Smooth muscle cell (in vitro differentiated cells): ENCODE measurements around the gene CPT1B. TPM values are rescaled to one million over a fixed set of nuclear protein-coding genes. Genes with fewer than 3 reads are reported as not detected.

Source experiments
- DNase-seq: peaks from one replicate; lab custom pipeline; 2025; ENCODE audit not compliant: unreplicated experiment; lab: John Stamatoyannopoulos, UW
- H2AFZ ChIP-seq: fragments of 200-600 bp; sonication (generic); 2 replicates; pipeline ENCODE4 v1.6.0; 2016; ENCODE audit warnings: antibody characterized with exemption, low read depth, mild to moderate bottlenecking
- H3F3A ChIP-seq: fragments of 200-600 bp; sonication (generic); 2 replicates; pipeline ENCODE4 v1.6.0; 2017; ENCODE audit warnings: antibody characterized with exemption, low read depth
- H3K27ac ChIP-seq: fragments of 200-600 bp; sonication (generic); 2 replicates; pipeline ENCODE4 v1.5.1; 2016; ENCODE audit warnings: low read depth, mild to moderate bottlenecking
- H3K27me3 ChIP-seq: fragments of 200-600 bp; sonication (generic); 2 replicates; pipeline ENCODE4 v1.6.1; 2016; ENCODE audit warnings: low read depth, mild to moderate bottlenecking
- H3K36me3 ChIP-seq: fragments of 200-600 bp; sonication (generic); 2 replicates; pipeline ENCODE4 v1.5.1; 2016; ENCODE audit warnings: low read depth
- H3K4me1 ChIP-seq: fragments of 200-600 bp; sonication (generic); 2 replicates; pipeline ENCODE4 v1.5.1; 2016; ENCODE audit warnings: low read depth
- H3K4me2 ChIP-seq: fragments of 200-600 bp; sonication (generic); 2 replicates; pipeline ENCODE4 v1.6.0; 2016; ENCODE audit warnings: mild to moderate bottlenecking
- H3K4me3 ChIP-seq: fragments of 200-600 bp; sonication (generic); 2 replicates; pipeline ENCODE4 v1.5.1; 2016; ENCODE audit warnings: mild to moderate bottlenecking
- H3K79me2 ChIP-seq: fragments of 200-600 bp; sonication (generic); 2 replicates; pipeline ENCODE4 v1.6.0; 2016; ENCODE audit warnings: low read depth, mild to moderate bottlenecking
- H3K9ac ChIP-seq: fragments of 200-600 bp; sonication (generic); 2 replicates; pipeline ENCODE4 v1.6.0; 2016; ENCODE audit warnings: low read depth
- H3K9me3 ChIP-seq: fragments of 200-600 bp; sonication (generic); replicated peaks from 2 replicates; pipeline ENCODE4 v1.5.1; 2016; ENCODE audit warnings: low read depth
- H4K20me1 ChIP-seq: fragments of 200-600 bp; sonication (generic); 2 replicates; pipeline ENCODE4 v1.6.0; 2016; ENCODE audit warnings: low read depth
- CTCF ChIP-seq: fragments of 200-600 bp; sonication (generic); IDR thresholded peaks from 2 replicates; pipeline ENCODE4 v1.5.1; 2017; ENCODE audit warnings: borderline replicate concordance, mild to moderate bottlenecking, antibody characterized with exemption; ENCODE audit not compliant: insufficient read depth, poor library complexity, severe bottlenecking
- WGBS: methylation state at CpG from one replicate; pipeline ENCODE4 v1.1.7; 2016; ENCODE audit warnings: low lambda C conversion rate; 5-methylcytosine and 5-hydroxymethylcytosine counted together
- polyA plus RNA-seq: library from polyadenylated mRNA; unstranded; fragments of >200 nt; fragmentation: Nextera tagmentation; extraction: Ambion mirVana; gene quantifications from 2 replicates; pipeline ENCODE4 v1.2.1, GENCODE V29; 2016
- total RNA-seq: library from RNA; depleted of rRNA; stranded (reverse); fragments of >200 nt; gene quantifications from 2 replicates; pipeline ENCODE4 v1.2.3, GENCODE V29; 2014

CPT1B gene
- total and polyA plus RNA-seq, 2 experiments from 2014 or later: 19.3 to 20.7 TPM

- Histone ChIP-seq H3K79me2 (no peaks in the 10 kb centered on the region), H3K9ac (peak overlapping the region; percentile 81), H3K36me3 (no peaks in the 10 kb centered on the region), H3K4me1 (peaks cover 23% of the 10 kb centered on the region), H3K27ac (peak overlapping the region; percentile 97), H4K20me1 (peaks cover 15% of the 10 kb centered on the region), H3F3A (peaks cover 54% of the 10 kb centered on the region), H2AFZ (no peak overlapping the region), H3K9me3 (no peaks in the 10 kb centered on the region), H3K4me3 (peak overlapping the region; percentile 69), H3K27me3 (no peaks in the 10 kb centered on the region), H3K4me2 (peak overlapping the region; percentile 98)
- 19% methylated on average over 33 of the region's 53 CpGs for WGBS
- DNase-seq: peak; percentile 63
- no peak for TF ChIP-seq CTCF
These were observed 47.2 kb downstream of the CPT1B start for GRCh38 chr22:50530877-50531545.

GRCh38 chr22:50530580-50530876, 47.7 kb downstream of the CPT1B start:
- no peaks in the 10 kb centered on the region for H3K9me3 ChIP-seq
- H3K4me1 ChIP-seq: peaks cover 23% of the 10 kb centered on the region
- no peaks in the 10 kb centered on the region for H3K27me3 ChIP-seq
- H2AFZ ChIP-seq: no peak overlapping the region
- H3K36me3 ChIP-seq: no peaks in the 10 kb centered on the region
- peak overlapping the region; percentile 69 for H3K4me3 ChIP-seq
- H3K79me2 ChIP-seq: no peaks in the 10 kb centered on the region
- DNase-seq: no peak
- TF ChIP-seq CTCF: no peak
- peak overlapping the region; percentile 81 for H3K9ac ChIP-seq
- H3F3A ChIP-seq: peaks cover 54% of the 10 kb centered on the region
- 12% methylated on average over 18 of the region's 21 CpGs for WGBS
- H4K20me1 ChIP-seq: peaks cover 15% of the 10 kb centered on the region
- H3K4me2 ChIP-seq: peak overlapping the region; percentile 98
- peak overlapping the region; percentile 97 for H3K27ac ChIP-seq

- Histone ChIP-seq H3K4me1 (peaks cover 23% of the 10 kb centered on the region), H3K79me2 (no peaks in the 10 kb centered on the region), H3K27ac (peak within 1 kb of the TSS; percentile 97), H3K27me3 (no peaks in the 10 kb centered on the region), H3K9ac (peak within 1 kb of the TSS; percentile 81), H3K4me2 (peak within 1 kb of the TSS; percentile 98), H4K20me1 (peaks cover 15% of the 10 kb centered on the region), H3K9me3 (no peaks in the 10 kb centered on the region), H2AFZ (no peak within 1 kb of the TSS), H3K36me3 (no peaks in the 10 kb centered on the region), H3K4me3 (peak within 1 kb of the TSS; percentile 69), H3F3A (peaks cover 54% of the 10 kb centered on the region)
- 3% methylated on average over 37 of the region's 92 CpGs for WGBS
- DNase-seq: peak; percentile 76
- TF ChIP-seq CTCF: no peak
These were observed 48.2 kb downstream of the CPT1B start, which contains the start of gene TYMP for GRCh38 chr22:50529897-50530579. Gene TYMP (minus strand): TSS chr22:50530012. CDS start chr22:50529709, 303 bp downstream.
